HG03064 (cell line): ENCODE results near the gene COA7.
A peak's percentile ranks its signal among the peaks of the same experiment; 100 is the strongest.
"Not testable (repeated sequence)": the region's sequence is repeated elsewhere in the genome, so short reads cannot be mapped to it uniquely, and the experiment has no call there.

ENCODE experiments used
- ATAC-seq: cut with Tn5 transposase; IDR thresholded peaks from one replicate; pipeline ENCODE4 v1.9.1; 2021; ENCODE audit warnings: low read depth; ENCODE audit not compliant: unreplicated experiment

The COA7 gene

DNA sequence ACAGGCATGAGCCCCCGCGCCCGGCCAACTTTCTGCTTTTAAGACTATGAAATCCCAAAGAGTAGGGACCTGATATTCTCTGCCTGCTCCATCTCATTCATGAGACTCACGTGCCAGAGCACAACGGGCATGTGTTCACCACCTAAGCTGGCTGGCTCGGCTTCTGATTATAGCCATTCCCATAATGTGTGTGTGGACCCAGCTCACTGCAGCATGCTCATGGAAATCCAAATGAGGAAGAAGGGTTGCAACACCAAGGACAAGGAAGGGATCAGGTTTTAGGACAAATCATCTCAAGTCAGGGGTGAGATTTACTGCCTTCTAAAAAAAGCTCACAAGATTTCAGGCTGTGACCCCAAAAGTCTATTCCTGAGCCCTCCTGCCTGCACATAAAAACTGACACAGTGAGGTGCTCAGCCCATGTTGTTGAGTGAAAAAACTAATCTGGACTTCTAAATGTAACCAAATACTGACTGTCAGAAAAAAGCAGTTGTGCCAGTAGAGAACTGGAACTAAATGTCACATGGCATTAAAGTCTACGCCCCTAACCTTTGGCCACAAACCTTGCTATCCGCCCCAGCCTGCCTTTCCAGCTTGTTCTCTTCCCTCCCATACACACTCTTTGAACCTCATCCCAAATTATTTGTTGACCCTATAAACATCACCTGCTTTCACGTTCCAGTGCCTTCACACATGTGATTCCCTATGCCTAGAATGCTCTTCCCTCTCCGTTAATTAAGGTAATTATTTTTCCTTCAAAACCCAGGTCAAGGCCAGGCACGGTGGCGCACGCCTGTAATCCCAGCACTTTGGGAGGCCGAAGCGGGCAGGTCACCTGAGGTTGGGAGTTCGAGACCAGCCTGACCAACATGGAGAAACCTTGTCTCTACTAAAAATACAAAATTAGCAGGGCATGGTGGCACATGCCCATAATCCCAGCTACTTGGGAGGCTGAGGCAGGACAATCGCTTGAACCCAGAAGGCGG is 9.1 kb upstream of the COA7 start:
- ATAC-seq: no peak

DNA sequence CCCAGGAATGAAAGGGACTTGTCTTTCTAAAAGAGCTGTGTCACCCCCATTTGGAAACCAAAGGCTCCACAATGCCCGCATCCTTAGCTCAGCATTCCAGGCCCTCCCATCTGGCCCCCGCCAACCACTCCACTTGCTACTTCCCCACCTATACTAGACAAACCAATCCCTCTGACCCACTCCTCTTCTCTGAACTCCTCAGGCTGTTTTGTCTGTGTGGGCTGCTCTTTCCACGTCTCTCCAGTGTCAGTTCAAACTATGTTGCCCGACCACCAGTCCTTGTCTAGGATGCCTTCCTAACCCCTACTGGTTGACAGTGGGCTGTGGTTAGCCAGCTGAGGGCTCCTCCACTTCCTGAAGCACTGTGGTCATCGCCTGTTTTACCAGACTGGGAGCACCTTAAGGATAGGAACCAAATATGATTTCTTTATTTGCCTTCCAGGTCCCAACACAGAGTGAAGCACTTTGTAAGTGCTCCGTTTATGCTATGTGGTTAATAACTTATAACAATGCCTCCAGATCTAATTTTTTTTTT is 8.1 kb upstream of the COA7 start:
- ATAC-seq: no peak

DNA sequence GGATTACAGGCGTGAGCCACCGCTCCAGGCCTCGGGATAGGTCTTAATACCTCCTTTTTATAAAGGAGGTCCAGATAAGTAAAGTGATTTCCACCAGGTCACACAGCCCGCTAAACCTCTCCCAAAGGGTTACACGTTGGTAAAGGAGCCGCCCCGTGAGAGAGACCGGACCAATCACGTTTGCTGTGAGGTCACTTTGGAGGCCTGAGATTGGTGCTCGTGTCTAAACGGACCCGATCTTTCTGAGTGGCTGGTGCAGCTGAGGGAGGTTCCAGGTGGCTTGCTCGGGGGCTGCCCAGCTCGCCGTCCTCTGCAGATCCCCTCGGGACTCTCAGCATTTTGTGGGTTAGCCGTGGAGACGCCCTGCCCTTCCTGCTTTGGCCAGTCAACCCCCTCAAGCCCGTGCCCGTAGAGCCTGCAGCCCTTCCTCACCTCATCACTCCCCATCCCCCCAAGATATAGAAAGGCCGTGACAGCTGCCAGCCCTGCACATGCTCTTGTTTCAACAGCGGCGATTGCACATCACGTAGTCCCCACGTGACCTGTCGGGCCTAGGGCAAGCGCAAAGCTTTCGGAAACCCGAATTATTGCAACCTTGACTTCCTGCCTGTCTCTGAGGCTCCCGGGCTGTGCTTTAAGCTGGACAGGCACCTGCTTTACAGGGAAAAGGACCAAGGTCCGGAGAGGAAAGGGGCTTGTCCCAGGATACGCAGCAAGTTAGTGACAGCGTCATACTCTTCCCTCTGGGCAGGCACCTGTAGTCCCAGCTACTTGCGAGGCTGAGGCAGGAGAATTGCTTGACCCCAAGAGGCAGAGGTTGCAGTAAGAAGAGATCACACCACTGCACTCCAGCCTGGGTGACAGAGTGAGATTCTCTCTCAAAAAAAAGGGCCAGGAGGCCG is 5.0 kb upstream of the COA7 start:
- peak; percentile 76 for ATAC-seq

DNA sequence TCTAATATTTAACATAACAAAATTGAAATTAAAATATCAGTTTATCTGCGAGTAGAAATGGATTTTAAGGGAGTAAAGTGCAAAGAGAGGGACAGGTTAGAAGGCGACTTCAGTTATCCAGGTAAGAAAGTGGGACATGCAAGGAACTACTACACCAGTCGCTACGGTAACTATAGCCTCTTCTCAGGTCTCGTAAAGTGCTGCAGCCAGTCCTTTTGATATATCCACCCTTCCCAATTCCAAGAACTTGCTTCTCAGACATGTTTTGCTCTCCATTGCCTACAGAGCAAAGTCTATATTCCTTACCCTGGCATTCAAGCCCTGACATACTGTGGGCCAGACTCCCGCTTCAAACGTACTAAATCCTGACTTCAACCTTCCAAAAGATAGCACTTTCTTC is 2.5 kb downstream of the COA7 start:
- no peak for ATAC-seq

DNA sequence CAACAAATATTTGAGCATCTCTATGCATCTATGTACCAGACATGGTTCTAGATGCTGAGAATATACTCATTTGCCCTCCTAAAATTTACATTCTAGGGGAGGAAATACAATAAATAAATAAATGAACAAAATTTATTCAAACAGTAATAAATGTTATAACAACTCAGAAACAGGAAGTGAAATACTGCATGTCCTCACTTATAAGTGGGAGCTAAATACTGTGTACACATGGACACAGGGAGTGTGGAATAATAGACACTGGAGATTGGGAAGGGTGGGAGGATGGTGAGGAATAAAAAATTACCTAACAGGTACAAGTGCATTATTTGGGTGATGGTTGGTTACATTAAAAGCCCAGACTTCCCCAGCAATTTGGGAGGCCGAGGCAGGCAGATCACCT is 4.3 kb downstream of the COA7 start:
- ATAC-seq: no peak

DNA sequence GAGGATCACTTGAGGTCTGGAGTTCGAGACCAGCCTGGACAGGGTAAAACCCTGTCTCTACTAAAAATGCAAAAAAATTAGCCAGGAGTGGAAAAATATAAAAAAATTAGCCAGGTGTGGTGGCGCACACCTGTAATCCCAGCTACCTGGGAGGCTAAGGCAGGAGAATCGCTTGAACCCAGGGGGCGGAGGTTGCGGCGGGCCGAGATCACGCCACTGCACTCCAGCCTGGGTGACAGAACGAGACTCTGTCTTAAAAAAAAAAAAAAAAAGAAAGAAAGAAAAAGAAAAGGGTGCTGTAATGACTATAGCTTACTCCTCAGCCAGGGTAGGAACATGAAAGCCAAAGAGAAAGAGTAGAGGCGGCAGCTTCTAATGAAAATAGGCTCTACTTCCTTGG is 4.8 kb downstream of the COA7 start:
- ATAC-seq: not testable (repeated sequence)

DNA sequence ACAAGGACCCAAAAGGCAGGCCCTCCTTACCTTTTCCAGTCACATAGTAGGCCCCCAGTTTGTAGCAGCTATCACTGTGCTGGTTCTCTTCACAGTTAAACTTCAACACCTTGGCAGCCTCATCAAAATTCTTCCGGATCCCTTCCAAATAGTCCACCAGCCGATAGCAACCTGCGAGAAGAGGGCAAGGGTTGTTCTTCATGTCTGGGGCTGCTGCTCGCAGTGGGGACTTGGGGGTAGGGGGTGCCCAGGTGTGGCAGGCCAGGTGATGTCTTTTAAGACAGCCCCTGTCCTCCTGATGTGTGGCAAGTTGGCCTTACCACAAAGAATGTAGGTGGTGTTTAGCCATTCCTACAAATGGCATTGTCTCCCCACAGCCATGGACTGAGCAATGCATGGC is 5.5 kb downstream of the COA7 start:
- ATAC-seq: no peak

DNA sequence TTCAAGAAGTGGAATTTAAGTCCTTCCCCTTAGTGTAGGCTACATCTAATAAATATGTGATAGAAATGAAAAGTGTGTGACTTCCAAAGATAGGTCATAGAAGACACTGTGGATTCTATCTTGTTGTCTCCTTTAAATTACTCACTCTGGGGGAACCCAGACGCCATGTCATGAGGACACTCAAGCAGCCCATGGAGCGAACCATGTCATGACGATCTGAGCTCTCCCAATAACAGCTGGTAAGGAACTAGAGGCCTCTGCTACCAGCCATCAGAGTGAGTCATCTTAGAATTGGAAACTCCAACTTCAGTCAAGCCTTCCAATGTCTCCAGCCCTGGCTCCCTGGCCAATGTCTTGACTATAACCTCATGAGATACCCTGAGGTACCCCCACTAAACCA is 6.3 kb downstream of the COA7 start:
- ATAC-seq: no peak

DNA sequence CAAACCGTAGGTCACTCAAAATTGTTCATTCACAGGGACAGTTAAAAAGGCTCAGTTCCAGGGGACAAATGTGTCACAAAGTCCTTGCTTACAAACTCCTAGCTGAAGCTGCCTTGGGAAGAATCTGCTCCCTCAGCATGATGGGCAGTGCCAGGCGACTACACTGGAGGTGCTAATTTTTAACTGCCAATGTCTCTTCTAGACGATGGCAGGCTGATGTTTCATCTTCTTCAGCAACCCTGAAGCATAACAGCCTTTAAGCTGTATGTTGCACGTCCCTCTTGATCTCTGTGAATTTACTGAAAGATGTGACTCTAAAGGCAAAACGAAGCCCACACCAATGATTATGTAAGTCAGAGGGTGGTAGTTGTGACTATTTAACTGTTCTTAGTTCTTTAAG is 11.3 kb downstream of the COA7 start:
- ATAC-seq: no peak

DNA sequence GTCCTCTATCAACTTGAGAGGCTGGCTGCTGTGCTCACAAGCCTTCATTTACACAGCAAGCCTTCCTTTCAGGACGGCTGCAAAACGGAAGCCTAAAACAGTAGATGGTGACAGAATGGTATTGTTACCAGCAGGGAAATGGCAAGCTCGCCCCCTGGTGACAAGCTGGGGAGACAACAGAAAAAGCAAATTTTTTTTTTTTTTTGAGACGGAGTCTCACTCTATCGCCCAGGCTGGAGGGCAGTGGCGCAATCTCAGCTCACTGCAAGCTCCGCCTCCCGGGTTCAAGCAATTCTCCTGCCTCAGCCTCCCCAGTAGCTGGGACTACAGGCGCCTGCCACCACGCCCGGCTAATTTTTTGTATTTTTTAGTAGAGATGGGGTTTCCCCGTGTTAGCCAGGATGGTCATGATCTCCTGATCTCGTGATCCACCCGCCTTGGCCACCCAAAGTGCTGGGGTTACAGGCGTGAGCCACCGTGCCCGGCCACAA is 11.8 kb downstream of the COA7 start:
- not testable (repeated sequence) for ATAC-seq

DNA sequence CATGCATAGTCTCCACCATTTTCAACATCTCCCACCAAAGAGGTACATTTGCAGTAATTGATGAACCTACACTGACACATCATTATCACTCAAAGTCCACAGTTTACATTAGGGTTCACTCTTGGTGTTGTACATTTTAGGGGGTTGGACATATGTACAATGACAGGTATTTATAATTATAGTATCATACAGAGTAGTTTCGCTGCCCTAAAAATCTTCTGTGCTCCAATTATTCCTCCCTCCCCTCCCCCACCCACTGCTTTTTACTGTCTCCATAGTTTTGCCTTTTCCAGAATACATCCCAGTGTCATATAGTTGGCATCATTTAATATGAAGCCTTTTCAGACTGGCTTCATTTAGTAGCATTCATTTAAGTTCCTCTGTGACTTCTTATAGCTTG is 13.6 kb downstream of the COA7 start:
- ATAC-seq: no peak

DNA sequence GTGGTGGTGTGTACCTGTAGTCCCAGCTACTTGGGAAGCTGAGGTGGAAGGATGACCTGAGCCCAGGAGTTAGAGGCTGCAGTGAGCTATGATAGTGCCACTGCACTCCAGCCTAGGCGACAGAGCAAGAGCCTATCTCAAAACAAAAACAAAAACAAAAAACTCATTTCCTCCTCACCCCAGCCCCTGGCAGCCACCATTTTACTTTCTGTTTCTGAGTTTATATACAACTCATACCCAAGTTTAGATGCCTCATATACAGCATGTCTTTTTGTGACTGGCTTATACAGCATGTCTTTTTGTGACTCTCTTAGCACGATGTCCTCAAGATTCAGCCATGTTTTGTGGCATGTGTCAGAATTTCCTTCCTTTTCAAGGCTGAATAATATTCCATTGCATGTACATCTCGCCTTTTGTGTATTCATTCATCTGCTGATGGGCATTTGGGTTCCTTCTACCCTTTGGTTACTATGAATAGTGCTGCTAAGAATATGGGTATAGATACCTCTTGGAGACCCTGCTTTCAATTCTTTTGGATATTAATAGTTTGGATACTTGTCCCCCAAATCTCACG is 14.7 kb downstream of the COA7 start:
- ATAC-seq: no peak

DNA sequence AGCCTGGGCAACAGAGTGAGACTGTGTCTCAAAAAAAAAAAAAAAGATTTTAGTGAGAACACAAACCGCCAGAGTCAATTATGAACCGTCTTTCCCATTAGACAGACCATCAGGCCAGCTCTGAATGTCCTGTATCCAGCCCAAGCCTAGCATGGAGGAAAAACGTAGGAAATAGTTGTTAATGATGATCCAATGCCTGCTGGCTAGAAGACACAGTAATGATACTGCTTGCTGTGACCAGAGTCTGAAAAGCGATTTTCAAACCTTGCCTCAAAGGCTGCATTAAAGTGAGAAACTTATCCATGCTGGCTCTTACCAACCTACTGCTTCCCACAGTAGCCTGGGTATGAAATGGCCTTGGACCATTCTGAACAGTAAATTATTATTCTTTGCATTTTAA is 17.0 kb downstream of the COA7 start:
- ATAC-seq: no peak

DNA sequence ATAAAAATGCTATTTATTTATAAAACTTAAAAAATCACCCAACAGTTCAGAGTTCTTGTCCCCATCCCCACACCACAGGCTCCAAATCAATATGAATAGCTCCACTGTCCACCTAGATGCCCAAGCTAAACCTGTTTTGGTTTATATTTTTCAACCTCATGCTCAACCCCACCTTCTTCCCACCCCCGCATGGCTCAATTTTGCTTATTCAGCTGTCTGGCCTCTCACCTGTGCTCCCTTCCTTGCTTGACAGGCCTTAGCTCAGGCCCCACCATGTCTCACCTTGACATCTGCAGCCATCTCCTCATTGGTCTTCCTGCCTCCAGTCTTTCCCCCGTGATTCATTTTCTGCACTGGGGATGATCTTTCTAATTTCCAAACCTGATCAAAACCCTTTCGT is 17.8 kb downstream of the COA7 start:
- no peak for ATAC-seq

DNA sequence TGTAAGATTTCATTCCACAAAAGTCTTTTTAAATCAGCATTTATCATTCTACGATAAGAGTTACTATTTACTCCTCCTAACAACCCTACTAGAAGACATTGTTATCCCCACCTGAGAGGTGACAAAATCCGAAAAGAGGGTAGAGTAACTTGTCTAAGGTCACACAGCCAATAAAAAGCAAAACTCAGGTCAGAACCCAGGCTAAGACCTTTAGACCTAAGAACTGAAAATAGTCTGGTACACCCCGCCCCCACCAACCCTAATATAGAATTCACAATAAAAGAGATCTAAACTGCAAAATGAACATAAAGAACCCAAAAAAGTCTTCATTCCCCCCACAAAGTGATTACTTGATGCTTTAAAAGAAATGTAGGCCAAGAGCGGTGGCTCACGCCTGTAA is 18.6 kb downstream of the COA7 start:
- ATAC-seq: no peak

DNA sequence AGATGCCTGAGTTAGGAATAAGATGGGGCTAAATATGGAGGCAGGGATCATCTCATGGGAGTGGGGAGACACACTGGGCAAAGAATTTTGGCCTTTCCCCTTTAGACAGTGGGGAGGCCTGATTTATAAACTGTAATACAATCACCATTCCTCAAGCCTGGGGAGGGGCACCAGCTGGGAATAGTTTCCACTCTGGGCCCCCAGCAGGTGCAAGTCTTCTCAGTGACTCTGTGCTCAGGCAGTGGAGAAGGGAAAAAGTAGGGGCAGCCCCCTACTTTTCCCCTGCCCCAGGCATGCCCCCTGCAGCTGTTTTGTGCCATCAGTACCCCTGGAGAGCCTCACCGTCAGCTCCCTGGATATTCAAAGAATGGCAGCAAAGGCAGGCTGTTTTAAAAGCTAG is 19.1 kb downstream of the COA7 start:
- no peak for ATAC-seq

DNA sequence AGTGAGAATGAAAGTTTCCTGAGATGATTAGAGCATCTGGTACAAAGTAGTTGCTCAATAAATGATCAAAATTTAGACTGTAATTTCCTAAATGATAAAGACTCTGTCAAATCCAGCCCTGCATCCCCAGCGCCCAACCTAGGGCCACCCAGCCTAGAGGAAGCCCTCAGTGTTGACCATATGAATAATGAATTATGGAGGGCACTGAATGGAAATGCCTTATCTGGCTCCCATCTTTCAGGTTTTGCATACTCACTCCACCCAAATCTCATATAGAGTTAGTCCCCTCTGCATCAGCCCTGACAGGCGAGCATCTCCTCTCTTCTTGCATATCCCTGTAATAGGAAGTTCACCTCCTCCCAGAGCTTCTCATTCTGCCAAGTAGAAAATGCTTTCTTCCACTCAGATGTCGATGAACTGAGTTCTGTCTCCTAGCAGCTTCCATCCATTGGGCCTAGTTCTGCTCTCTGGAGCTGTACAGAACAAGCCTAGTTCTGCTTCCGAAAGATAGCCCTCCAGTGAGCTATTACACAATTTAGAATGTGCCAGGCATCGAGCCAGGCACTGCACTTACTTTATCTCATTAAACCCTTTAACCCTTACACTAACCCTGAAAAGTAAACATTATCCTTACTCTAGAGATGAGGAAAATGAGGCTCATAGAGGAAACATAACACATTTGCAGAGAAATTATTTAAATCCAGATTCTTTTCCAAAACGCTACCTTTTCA is 20.9 kb downstream of the COA7 start:
- ATAC-seq: no peak

DNA sequence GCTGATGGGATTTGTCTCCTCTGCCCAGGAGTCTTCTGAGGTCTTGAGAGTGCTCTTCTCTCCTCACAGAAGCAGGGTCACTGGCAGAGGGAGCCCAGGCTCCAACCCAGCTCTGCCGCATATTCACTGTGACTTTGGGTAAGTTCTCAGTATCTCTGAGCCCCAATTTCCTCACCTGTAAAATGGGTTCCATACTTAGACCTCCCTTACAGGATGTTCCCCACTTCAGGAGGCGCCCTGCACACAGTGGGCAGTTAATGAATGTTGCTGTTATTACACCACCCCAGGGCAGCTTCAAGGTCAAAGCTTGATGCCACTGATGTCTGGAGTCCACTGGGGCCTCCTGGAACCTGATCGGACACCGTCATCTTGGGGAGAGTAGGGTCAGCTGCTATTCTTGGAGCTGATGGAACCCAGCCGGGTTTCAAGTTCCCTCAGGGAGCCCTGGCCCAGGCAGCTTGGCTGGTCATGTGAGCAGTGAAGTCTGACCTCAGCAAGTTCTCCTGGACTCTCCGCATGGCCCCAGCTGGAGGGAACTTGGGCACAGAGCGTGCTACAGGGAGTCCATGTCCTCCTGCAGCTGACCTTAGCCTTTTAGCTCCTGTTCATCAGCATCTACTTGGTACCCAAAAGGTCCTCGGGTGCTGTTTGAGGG is 21.8 kb downstream of the COA7 start:
- ATAC-seq: no peak

DNA sequence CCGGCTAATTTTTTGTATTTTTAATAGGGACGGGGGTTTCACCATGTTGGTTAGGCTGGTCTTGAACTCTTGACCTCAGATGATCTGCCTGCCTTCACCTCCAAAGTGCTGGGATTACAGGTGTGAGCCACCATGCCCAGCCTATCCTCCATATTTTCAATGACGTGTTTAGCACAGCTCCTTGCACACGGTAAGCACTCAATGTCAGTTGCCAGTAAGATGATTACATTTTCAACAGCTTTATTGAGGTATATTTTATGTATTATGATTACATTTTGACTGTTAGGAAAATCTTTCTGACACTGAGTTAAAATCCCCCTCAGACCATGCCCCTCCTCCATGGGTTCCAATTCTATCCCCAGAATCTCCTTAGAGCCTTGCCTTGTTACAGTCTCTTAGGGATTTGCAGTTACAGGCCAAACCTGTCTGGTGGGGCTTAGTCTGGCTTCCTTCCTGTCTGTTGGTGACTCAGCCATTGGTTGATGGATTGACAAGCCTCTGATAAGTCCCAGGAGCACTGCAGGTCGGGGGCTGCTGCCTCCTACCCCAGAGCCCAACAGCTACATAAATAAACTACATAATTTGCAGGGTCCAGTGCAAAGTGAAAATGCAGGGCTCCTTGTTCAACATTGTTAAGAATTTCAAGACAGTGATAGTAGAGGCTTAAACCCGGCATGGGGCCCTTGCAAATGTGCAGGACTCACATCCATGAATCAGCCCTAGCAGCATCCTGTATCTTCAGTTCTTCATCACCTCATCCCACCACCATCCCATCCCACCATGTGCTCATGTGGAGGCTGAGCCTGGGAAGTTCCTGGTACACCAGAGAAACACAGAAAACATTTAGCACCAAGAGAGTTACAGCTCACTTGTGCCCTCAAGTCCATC is 23.4 kb downstream of the COA7 start:
- no peak for ATAC-seq
